SK-N-SH (cell line): ENCODE results near the gene TFB1M. TPM values are rescaled to one million over a fixed set of nuclear protein-coding genes. Genes with fewer than 3 reads are reported as not detected.

Experiments
- CTCF ChIA-PET: fragments of 300-600, 350-600 bp; formaldehyde crosslinking; extraction: SDS; loops from one replicate; lab custom pipeline; 2021; lab: Yijun Ruan, JAX
- POLR2A ChIA-PET: fragments of 350-600 bp; sonication (Branson Sonifier 250); formaldehyde crosslinking; extraction: SDS; loops from one replicate; lab custom pipeline; 2020; ENCODE audit warnings: antibody characterized with exemption, inconsistent platforms; lab: Yijun Ruan, JAX
- DNase-seq: peaks from one replicate; pipeline ENCODE4 v3.0.0; 2012
- H2AFZ ChIP-seq: fragments of 200-600 bp; sonication (generic); 2 replicates; pipeline ENCODE4 v1.8.1; 2016; ENCODE audit warnings: antibody characterized with exemption, mild to moderate bottlenecking, low read depth
- H3F3A ChIP-seq: fragments of 200-600 bp; sonication (generic); replicated peaks from 2 replicates; pipeline ENCODE3; 2016; ENCODE audit warnings: antibody characterized with exemption, mild to moderate bottlenecking; ENCODE audit not compliant: insufficient read depth
- H3K27ac ChIP-seq, 2 experiments: fragments of 200-500 bp in 1 of 2; fragments of 200-600 bp in 1 of 2; sonication (Bioruptor generic) in 1 of 2; sonication (generic), shearing (Covaris generic) in 1 of 2; 2 replicates each; pipeline versions ENCODE4 v1.5.1 to v1.6.1; 2014 to 2016; ENCODE audit warnings: low read depth in 2 of 2, inconsistent platforms in 1 of 2, low read length in 1 of 2, mild to moderate bottlenecking in 1 of 2, mixed read lengths in 1 of 2
- H3K27me3 ChIP-seq: fragments of 200-600 bp; sonication (generic), shearing (Covaris generic); 2 replicates; pipeline ENCODE4 v1.6.1; 2016; ENCODE audit warnings: mixed run types; ENCODE audit not compliant: insufficient read depth
- H3K36me3 ChIP-seq, 2 experiments: fragments of 200-500 bp in 1 of 2; fragments of 200-600 bp in 1 of 2; sonication (Bioruptor generic) in 1 of 2; sonication (generic) in 1 of 2; replicated peaks in 1 of 2; 2 replicates each; pipeline versions ENCODE3 to v1.5.1; 2014 to 2016; ENCODE audit warnings: low read length in 1 of 2, mild to moderate bottlenecking in 1 of 2; ENCODE audit not compliant: insufficient read depth in 2 of 2, control insufficient read depth in 1 of 2
- H3K4me1 ChIP-seq, 2 experiments: fragments of 200-500 bp in 1 of 2; fragments of 200-600 bp in 1 of 2; sonication (Bioruptor generic) in 1 of 2; sonication (generic), shearing (Covaris generic) in 1 of 2; 2 replicates each; pipeline versions ENCODE4 v1.5.1 to v1.6.1; 2014 to 2016; ENCODE audit warnings: low read depth in 1 of 2, low read length in 1 of 2, mixed run types in 1 of 2; ENCODE audit not compliant: insufficient read depth in 2 of 2, control insufficient read depth in 1 of 2
- H3K4me2 ChIP-seq: fragments of 200-600 bp; sonication (generic), shearing (Covaris generic); 2 replicates; pipeline ENCODE4 v1.6.1; 2017; ENCODE audit warnings: mixed run types
- H3K4me3 ChIP-seq, 2 experiments: fragments of 200-500 bp in 1 of 2; fragments of 200-600 bp in 1 of 2; sonication (Bioruptor generic) in 1 of 2; sonication (generic), shearing (Covaris generic) in 1 of 2; 2 replicates each; pipeline versions ENCODE4 v1.5.1 to v1.8.1; 2014 to 2016; ENCODE audit warnings: low read depth in 2 of 2, inconsistent platforms in 1 of 2, low read length in 1 of 2, mild to moderate bottlenecking in 1 of 2, mixed read lengths in 1 of 2, moderate library complexity in 1 of 2
- H3K79me2 ChIP-seq: fragments of 200-600 bp; sonication (generic); 2 replicates; pipeline ENCODE4 v1.8.1; 2017; ENCODE audit warnings: mild to moderate bottlenecking; ENCODE audit not compliant: insufficient read depth
- H3K9ac ChIP-seq: fragments of 200-600 bp; sonication (generic); 2 replicates; pipeline ENCODE4 v1.6.1; 2017; ENCODE audit warnings: mixed run types
- H3K9me2 ChIP-seq: fragments of 200-600 bp; sonication (generic); 2 replicates; pipeline ENCODE4 v1.6.1; 2017; ENCODE audit warnings: mixed run types
- H3K9me3 ChIP-seq: fragments of 200-600 bp; sonication (generic); 2 replicates; pipeline ENCODE4 v1.6.1; 2017; ENCODE audit warnings: mixed run types, mild to moderate bottlenecking, moderate library complexity
- H4K20me1 ChIP-seq: fragments of 200-600 bp; sonication (generic); 2 replicates; pipeline ENCODE4 v1.6.1; 2017; ENCODE audit warnings: mild to moderate bottlenecking, mixed run types; ENCODE audit not compliant: insufficient read depth
- CHD2 ChIP-seq: fragments of 150-350 bp; IDR thresholded peaks from 2 replicates; pipeline ENCODE4 v1.6.1; 2018; ENCODE audit warnings: low read length; ENCODE audit not compliant: partially characterized antibody
- ELF1 ChIP-seq: IDR thresholded peaks from 2 replicates; pipeline ENCODE4 v1.4.0; 2012
- EP300 ChIP-seq, 2 experiments: IDR thresholded peaks; 2 replicates each; pipeline versions ENCODE4 v1.4.0 to v1.6.1; 2012; ENCODE audit warnings: borderline replicate concordance in 1 of 2, low read depth in 1 of 2, low read length in 1 of 2
- EZH2phosphoT487 ChIP-seq: fragments of 200-600 bp; sonication (generic); IDR thresholded peaks from 2 replicates; pipeline ENCODE4 v1.6.1; 2017; ENCODE audit warnings: low read depth, mixed run types, mild to moderate bottlenecking, antibody characterized with exemption, moderate library complexity, borderline replicate concordance
- FOSL2 ChIP-seq: IDR thresholded peaks from 2 replicates; pipeline ENCODE4 v1.4.0; 2012; ENCODE audit warnings: low read depth, mild to moderate bottlenecking, moderate library complexity, borderline replicate concordance
- FOXM1 ChIP-seq: IDR thresholded peaks from 2 replicates; pipeline ENCODE4 v1.4.0; 2012; ENCODE audit warnings: low read depth, mild to moderate bottlenecking
- JUND ChIP-seq: IDR thresholded peaks from 2 replicates; pipeline ENCODE4 v1.4.0; 2012
- MAX ChIP-seq: IDR thresholded peaks from 2 replicates; pipeline ENCODE4 v1.4.0; 2012; ENCODE audit warnings: low read depth
- NFIC ChIP-seq: IDR thresholded peaks from 2 replicates; pipeline ENCODE4 v1.4.0; 2012; ENCODE audit warnings: borderline replicate concordance
- NRF1 ChIP-seq: IDR thresholded peaks from 2 replicates; pipeline ENCODE4 v1.6.1; 2012; ENCODE audit warnings: low read depth, mild to moderate bottlenecking, low read length
- PBX3 ChIP-seq: IDR thresholded peaks from 2 replicates; pipeline ENCODE4; 2012
- RAD21 ChIP-seq: IDR thresholded peaks from 2 replicates; pipeline ENCODE4 v1.6.1; 2012; ENCODE audit warnings: mild to moderate bottlenecking, low read length
- RFX5 ChIP-seq: IDR thresholded peaks from 2 replicates; pipeline ENCODE4 v1.6.1; 2012; ENCODE audit warnings: mild to moderate bottlenecking, improper control_type of control experiment, low read length
- RXRA ChIP-seq: IDR thresholded peaks from 2 replicates; pipeline ENCODE4 v1.4.0; 2012; ENCODE audit warnings: low read depth, mild to moderate bottlenecking, borderline replicate concordance
- SIN3A ChIP-seq: IDR thresholded peaks from 2 replicates; pipeline ENCODE4 v1.6.1; 2012; ENCODE audit warnings: low read depth, mild to moderate bottlenecking, low read length, moderate library complexity, borderline replicate concordance
- SMC3 ChIP-seq: IDR thresholded peaks from 2 replicates; pipeline ENCODE4 v1.6.1; 2012; ENCODE audit warnings: low read depth, low read length, improper control_type of control experiment
- TAF1 ChIP-seq: IDR thresholded peaks from 2 replicates; pipeline ENCODE4 v1.6.1; 2012; ENCODE audit warnings: low read depth, mild to moderate bottlenecking, low read length, moderate library complexity, borderline replicate concordance
- TCF12 ChIP-seq: IDR thresholded peaks from 2 replicates; pipeline ENCODE4 v1.4.0; 2012
- TEAD4 ChIP-seq: IDR thresholded peaks from 2 replicates; pipeline ENCODE4 v1.4.0; 2012; ENCODE audit warnings: mild to moderate bottlenecking, borderline replicate concordance; ENCODE audit not compliant: insufficient read depth
- USF2 ChIP-seq: fragments of 150-350 bp; IDR thresholded peaks from 2 replicates; pipeline ENCODE4 v1.6.1; 2017; ENCODE audit warnings: antibody characterized with exemption, low read length, low read depth, borderline replicate concordance
- YY1 ChIP-seq: IDR thresholded peaks from 2 replicates; pipeline ENCODE4 v1.4.0; 2012; ENCODE audit warnings: low read depth, mild to moderate bottlenecking
- ZBTB33 ChIP-seq: IDR thresholded peaks from 2 replicates; pipeline ENCODE4 v1.4.0; 2012; ENCODE audit warnings: low read depth, borderline replicate concordance
- WGBS: methylation state at CpG from one replicate; pipeline ENCODE4 v1.1.6; 2017; ENCODE audit warnings: low lambda C conversion rate; 5-methylcytosine and 5-hydroxymethylcytosine counted together
- polyA plus RNA-seq, 3 experiments: library from polyadenylated mRNA; depleted of rRNA; stranded (reverse); fragments of >200 nt; gene quantifications; 2 replicates each; pipeline ENCODE4 v1.2.3, GENCODE V29; 2012

TFB1M gene
- polyA plus RNA-seq, 1 of the 3 experiments (the other 2 are of a cell fraction), result 28.4 TPM

DNA sequence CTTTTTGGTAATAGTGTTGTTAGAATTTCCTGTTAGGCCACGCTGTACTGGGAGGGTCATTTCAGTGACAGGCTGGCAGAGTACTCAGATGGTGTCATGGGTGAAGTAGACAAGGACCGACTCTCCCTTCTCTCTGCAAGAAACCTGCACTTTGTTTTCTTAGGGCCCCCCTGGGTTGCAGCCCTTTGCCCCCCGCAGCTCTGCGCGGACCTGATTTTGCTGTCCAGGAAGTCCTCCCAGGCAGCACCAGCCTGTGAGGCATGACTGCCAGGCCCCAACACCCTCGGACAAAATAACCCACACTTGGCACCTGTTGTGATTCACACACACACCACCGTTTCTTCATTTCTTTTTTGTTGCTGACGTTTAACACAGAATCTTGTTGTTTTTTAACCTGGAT lies 72.3 kb downstream of the TFB1M start:
- H3K4me2 ChIP-seq, result no peak overlapping the region
- H3K27ac ChIP-seq, result no peak overlapping the region
- WGBS, result 91% methylated on average over 5 of the region's 8 CpGs
- no peaks in the 10 kb centered on the region for H4K20me1 ChIP-seq
- no peak overlapping the region for H2AFZ ChIP-seq
- no peaks in the 10 kb centered on the region; a peak in 1 of 4 replicates for H3K4me1 ChIP-seq
- POLR2A ChIA-PET, result no interaction called here
- peaks cover 9 to 17% of the 10 kb centered on the region in 2 experiments for H3K36me3 ChIP-seq
- no peak for DNase-seq
- H3K27me3 ChIP-seq, result no peaks in the 10 kb centered on the region
- H3K4me3 ChIP-seq, result no peak overlapping the region
- CTCF ChIA-PET, result interaction anchor here (1.3 kb wide), 1 partner anchor 9 kb away, joined by 4 read pairs; no protein-coding TSS in a partner anchor
- no peak overlapping the region for H3K9ac ChIP-seq
- no peaks in the 10 kb centered on the region for H3K9me2 ChIP-seq
- H3K9me3 ChIP-seq, result no peaks in the 10 kb centered on the region
- no peak for TF ChIP-seq YY1
- TF ChIP-seq FOXM1, result no peak
- TF ChIP-seq EP300 (IDR thresholded peaks at IDR 0.05; ENCODE audit: borderline replicate concordance in 1 of 2, low read depth in 1 of 2, low read length in 1 of 2), result no peak
- TF ChIP-seq RAD21, result no peak
- TF ChIP-seq SIN3A, result no peak
- no peak for TF ChIP-seq ZBTB33
- TF ChIP-seq TCF12, result no peak
- no peak for TF ChIP-seq TAF1
- no peak for TF ChIP-seq USF2
- TF ChIP-seq TEAD4, result no peak
- TF ChIP-seq RFX5, result no peak
- TF ChIP-seq CHD2, result no peak
- no peak for TF ChIP-seq NRF1
- TF ChIP-seq, all 33 proteins: peak for 0
- Histone ChIP-seq H3K79me2 (no peaks in the 10 kb centered on the region), H3F3A (no peaks in the 10 kb centered on the region)

- H3K9ac ChIP-seq, result no peak overlapping the region
- H3K9me3 ChIP-seq, result no peaks in the 10 kb centered on the region
- no peaks in the 10 kb centered on the region for H3K27me3 ChIP-seq
- no peak overlapping the region for H3K27ac ChIP-seq
- no peaks in the 10 kb centered on the region for H3K9me2 ChIP-seq
- no peak overlapping the region for H3K4me2 ChIP-seq
- ChIA-PET CTCF (interaction anchor here (0.8 to 1.3 kb wide), 2 partner anchors 10 to 11 kb away, joined by 3 to 4 read pairs; no protein-coding TSS in a partner anchor), POLR2A (no interaction called here)
- H3K4me3 ChIP-seq, result no peak overlapping the region
- WGBS, result 98% methylated on average over 6 of the region's 19 CpGs
- no peak overlapping the region for H2AFZ ChIP-seq
- H3K4me1 ChIP-seq, result no peaks in the 10 kb centered on the region
- no peaks in the 10 kb centered on the region for H3F3A ChIP-seq
- H3K36me3 ChIP-seq, result peaks cover 8 to 17% of the 10 kb centered on the region in 2 experiments
- no peak for DNase-seq
- H3K79me2 ChIP-seq, result no peaks in the 10 kb centered on the region
- no peaks in the 10 kb centered on the region for H4K20me1 ChIP-seq
- TF ChIP-seq EP300 (IDR thresholded peaks at IDR 0.05; ENCODE audit: borderline replicate concordance in 1 of 2, low read depth in 1 of 2, low read length in 1 of 2) (no peak), USF2 (no peak), PBX3 (no peak), TCF12 (no peak), JUND (no peak), SIN3A (no peak), FOSL2 (no peak), NRF1 (no peak), ELF1 (no peak), SMC3 (no peak), FOXM1 (no peak), CHD2 (no peak), NFIC (no peak), EZH2phosphoT487 (no peak), RXRA (no peak), MAX (no peak), TAF1 (no peak)
Measured at GRCh38 chr6:155240905-155241600, 73.2 kb downstream of the TFB1M start.
